HepG2 (cell line): ENCODE results near the gene CRTAC1.

Source experiments
- EZH2 ChIP-seq: conservative IDR thresholded peaks from 2 replicates; pipeline ENCODE4 v1.6.1; 2012; ENCODE audit warnings: mild to moderate bottlenecking, low read depth, low read length, moderate library complexity
- HNRNPLL ChIP-seq: fragments of 200-400 bp; formaldehyde crosslinking; IDR thresholded peaks from 2 replicates; pipeline ENCODE4 v1.6.1; 2017; ENCODE audit warnings: mild to moderate bottlenecking, low read depth, low read length; ENCODE audit not compliant: poor library complexity, severe bottlenecking
- ZNF24 ChIP-seq: fragments of 450-650 bp; IDR thresholded peaks from 2 replicates; pipeline ENCODE4 v1.6.1; 2017; ENCODE audit warnings: antibody characterized with exemption, mild to moderate bottlenecking
- ZNF430 ChIP-seq: sonication (generic); formaldehyde crosslinking; IDR thresholded peaks from 2 replicates; pipeline ENCODE4 v1.9.0; 2021; ENCODE audit warnings: mild to moderate bottlenecking, missing genetic modification reagents
- ZNF567 ChIP-seq: sonication (generic); formaldehyde crosslinking; IDR thresholded peaks from 2 replicates; pipeline ENCODE4 v1.8.1; 2023; ENCODE audit warnings: mild to moderate bottlenecking, missing genetic modification reagents, borderline replicate concordance
- ZNF879 ChIP-seq: sonication (generic); formaldehyde crosslinking; IDR thresholded peaks from 2 replicates; pipeline ENCODE4 v1.8.1; 2023; ENCODE audit warnings: missing genetic modification reagents

- TF ChIP-seq ZNF430 (CRISPR knock-in tag) (no peak), ZNF879 (no peak), ZNF24 (no peak), EZH2 (no peak), ZNF567 (no peak), HNRNPLL (no peak)
Observed at GRCh38 chr10:98012644-98013043, 17.8 kb downstream of the CRTAC1 start.
